GM19025 (cell line): ENCODE data around the gene SLC6A4.
"Not testable (repeated sequence)": the region's sequence is repeated elsewhere in the genome, so short reads cannot be mapped to it uniquely, and the experiment has no call there.

Experiments used
- ATAC-seq: cut with Tn5 transposase; IDR thresholded peaks from one replicate; pipeline ENCODE4 v1.9.1; 2021; ENCODE audit warnings: mild to moderate bottlenecking, low read depth, moderate library complexity; ENCODE audit not compliant: unreplicated experiment

The SLC6A4 gene

DNA sequence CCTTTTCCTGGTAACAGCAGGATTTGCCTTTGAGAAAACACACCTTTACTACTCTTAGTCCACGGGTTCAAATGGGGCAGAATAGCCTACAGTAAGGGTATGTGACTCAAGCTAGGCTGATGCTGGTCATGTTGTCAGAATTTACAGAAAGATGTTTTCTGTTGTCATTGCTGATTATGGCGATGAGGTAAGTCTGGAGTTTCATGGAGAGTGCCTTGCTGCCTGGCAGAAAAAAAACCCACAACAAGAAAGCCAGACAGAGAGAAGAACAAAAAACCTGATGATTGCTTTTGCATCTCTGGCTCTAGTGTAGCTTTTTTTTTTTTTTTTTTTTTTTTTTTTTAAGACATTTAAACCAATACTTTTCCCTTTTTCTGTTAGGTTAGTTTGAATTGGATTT lies 47.9 kb downstream of the SLC6A4 start:
- no peak for ATAC-seq

DNA sequence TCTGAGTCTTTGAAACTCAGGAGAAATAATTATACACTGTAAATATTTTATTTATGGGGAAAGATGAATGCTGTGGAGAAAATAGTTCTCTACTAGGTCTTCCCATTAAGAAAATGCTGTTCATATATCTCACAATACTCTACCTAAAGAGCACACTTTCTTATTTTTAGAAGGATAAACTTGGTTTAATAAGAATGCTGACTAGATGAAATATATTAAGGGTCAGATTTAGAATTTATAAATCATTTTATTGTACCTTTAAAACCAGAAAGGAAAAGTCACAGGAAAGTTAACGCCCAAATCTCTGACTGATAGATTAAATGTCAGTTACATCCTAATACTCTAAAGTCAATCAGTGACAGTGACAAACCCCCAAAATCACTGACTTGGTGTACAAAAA lies 48.7 kb downstream of the SLC6A4 start:
- no peak for ATAC-seq

DNA sequence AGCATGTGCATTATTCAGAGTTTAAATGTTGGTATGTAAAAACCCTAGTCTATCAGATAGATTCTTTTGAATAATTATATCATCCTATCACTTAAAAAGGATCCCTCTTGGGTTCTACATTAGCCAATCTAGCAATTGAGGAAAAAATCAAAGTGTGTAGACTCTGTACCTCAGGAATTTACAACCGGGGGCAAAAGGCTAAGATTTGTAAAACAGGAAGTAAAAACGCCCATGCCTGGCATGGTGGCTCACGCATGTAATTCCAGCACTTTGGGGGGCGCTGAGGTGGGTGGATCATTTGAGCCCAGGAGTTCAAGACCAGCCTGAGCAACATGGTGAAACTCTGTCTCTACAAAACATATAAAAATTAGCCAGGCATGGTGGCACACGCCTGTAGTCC lies 58.6 kb downstream of the SLC6A4 start:
- no peak for ATAC-seq

DNA sequence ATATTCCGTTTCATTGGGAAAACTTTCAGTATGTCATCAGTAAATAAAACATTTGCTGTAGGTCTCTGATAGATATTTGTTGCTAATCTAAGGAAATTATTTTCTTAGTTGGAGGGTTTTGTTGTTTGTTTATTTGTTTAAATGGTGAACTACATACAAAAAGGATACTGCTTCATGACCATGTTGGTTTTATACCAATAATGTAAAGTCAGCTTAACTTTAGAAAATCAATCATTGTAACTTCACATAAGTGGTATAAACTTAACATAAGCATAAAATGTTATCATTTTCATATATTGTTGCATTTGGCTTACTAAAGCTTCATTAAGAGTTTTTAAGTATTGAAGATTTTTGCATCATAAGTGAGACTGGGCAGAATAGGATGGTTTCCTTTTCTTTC lies 60.9 kb downstream of the SLC6A4 start:
- ATAC-seq = no peak

DNA sequence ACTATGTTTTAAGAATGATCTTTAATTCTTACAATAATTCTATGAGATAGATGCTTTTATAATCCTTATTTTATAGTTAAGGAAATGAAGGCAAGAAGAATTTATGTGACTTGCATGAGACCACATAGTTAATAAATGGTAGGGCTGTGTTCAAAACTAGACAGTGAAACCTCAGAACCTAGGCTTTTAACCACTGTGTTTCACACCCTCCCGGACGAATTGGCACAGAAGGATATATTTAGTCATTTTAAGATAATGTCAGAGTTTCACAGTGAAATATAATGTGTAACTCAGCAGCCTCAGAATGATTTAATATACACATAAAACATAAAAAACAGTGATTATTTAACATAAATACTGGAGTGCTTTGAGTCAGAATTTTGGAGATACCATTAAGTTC lies 61.8 kb downstream of the SLC6A4 start:
- peak; percentile 82 for ATAC-seq

DNA sequence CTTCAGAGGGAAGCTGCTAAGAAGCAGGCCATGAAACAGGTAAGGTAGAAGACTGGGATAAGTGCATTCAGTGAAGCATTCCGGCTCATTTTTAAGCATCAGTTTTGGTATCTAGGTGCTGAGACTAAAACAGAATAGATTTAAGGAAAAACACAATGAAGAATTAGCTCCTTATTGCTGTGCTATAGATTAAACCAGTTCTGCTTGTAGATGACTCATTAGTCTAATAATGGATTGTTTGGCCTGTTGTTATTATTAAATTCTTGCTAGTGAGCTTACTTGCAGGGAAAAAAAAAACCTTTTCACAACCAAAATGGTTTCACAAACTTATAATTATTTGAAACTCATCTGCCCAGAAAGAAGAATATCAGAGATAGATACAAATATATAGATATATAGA lies 62.9 kb downstream of the SLC6A4 start:
- no peak for ATAC-seq

DNA sequence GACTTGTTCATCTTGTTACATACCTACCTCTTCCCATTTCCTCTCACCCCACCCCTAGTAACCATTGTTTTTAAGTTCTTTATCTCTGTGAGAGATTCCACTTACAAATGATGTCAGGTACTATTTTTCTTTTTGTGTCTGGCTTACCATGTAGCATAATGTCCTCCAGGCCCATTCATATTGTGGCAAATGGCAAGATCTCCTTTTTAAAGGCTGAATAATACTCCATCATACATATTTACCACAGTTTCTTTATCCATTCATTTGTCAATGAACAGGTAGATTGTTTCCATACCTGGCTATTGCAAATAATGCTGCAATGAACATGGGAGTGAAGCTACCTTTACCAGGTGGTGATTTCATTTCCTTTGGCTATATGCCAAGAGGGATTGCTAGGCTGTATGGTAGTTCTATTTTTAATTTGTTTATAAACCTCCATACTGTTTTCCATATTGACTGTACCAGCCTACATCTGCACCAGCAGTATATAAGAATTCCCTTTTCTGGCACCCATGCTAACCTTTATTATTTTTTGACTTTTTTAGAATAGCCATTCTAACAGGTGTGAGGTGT lies 65.0 kb downstream of the SLC6A4 start:
- ATAC-seq = no peak

DNA sequence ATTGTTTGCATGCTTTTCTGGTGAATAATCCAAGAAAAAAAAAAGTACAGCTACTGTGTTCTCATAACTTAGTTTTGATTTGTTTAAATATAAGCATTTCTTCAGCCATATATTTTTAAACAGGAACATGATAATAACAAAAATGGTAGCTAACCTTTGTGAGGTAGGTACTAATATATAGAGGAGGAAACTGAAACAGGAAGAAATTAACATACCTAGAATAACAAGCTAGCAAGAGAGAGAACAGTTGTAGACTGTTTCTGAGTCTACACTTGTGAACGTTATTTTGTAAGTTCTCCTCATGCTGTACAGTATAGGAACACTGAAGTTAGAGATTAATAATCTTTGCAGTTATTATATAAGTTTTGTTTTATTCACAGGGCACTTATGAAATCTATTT lies 69.5 kb downstream of the SLC6A4 start:
- no peak for ATAC-seq

DNA sequence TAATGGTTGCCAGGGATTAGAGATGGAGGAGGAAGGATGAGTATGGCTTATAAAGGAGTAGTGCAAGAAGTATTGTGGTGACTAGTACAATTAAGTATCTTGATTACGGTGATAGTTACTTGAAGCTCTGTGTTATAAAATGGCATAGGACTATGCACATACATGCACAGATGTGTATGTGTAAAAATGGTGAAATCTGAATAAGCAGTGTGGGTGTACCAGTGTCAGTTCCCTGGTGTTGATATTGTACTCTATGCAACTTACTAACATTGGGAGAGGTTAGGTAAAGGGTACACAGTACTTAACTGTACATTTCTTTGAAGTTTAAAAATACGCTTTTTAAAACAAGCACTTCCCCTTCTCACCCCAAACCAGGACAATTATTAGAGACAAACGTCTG lies 70.3 kb downstream of the SLC6A4 start:
- ATAC-seq = no peak

DNA sequence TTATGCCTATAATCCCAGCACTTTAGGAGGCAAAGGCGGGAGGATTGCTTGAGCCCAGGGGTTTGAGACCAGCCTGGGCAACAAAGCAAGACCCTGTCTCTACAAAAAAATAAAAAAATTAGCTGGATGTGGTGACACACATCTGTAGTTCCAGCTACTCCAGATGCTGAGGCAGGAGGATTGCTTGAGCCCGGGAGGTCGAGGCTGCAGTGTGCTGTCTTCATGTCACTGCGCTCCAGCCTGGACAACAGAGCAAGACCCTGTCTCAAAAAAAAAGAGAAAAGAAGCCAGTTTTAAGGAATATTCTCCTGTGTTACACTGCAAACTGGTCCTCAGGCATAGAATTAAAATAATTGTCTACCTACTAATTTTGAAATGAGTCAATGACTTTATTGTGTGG lies 71.0 kb downstream of the SLC6A4 start:
- no peak for ATAC-seq

DNA sequence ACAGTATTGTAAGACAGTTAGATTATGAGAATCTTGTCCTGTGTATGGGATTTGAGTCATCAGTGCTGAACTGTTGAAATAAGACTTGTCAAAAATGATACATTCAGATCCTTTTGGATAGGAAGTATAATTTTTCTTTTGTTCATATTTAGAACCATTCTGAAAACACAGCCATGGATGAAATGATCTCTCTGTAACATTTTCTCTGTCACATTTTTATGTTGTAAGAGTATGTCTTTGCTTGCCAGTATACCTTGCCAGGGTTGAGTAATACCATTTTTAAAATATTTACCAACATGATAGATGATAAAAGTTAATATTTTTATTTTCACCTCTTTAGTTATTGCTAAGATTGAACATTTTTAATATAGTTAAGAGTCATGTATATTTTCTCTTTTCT lies 73.9 kb downstream of the SLC6A4 start:
- no peak for ATAC-seq

DNA sequence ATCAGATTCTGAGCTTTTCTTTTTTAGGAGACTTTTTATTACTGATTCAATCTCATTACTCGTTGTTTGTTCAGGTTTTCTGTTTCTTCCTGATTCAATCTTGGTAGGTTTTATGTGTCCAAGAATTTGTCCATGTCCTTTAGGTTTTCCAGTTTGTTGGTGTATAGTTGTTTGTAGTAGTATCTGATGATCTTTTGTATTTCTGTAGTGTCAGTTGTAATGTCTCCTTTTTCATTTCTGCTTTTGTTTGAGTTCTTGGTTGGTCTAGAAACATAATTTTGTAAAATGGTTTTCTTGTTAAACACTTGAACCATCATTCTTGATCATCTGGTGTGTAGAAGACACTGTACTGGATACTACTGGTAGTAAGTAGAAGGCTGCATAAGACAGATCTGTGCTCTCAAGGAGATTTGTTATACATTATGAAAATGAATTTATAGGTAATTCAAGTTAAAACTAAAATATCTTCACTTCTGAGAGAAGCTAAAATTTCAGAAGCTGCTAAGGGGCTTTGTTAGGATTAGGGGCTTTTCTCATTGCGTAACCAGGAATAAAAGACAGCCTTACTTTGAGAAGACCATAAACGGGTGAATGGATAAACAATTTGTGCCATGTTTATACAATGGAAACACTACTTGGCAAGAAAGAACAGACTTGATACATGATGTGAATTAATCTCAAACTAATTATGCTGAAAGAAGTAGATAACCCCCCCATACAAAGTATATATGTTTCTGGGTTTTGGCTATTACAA lies 74.9 kb downstream of the SLC6A4 start:
- no peak for ATAC-seq

DNA sequence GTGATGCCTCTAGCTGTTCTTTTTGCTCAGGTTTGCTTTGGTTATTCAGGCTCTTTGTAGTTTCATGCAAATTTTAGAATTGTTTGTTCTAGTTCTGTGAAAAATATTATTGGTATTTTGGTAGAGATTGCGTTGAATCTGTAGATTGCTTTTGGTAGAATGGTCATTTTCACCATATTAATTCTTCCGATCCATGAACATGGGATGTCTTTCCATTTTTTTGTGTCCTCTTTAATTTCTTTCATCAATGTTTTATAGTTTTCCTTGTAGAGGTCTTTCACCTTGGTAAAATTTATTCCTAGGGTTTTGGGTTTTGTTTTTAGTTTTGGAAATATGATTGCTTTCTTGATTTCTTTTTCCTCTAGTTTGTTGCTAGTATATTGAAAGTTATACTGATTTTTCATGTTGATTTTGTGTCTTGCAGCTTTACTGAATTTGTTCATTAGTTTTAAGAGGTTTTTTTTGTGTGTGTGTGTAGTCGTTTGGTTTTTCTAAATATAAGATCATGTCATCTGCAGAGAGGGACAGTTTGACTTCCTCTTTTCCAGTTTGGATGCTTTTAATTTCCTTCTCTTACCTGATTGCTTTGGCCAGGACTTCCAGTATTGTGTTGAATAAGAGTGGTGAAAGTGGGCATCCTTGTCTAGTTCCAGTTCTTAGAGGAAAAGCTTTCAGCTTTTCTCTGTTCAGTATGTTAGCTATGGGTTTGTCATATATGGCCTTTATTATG lies 76.4 kb downstream of the SLC6A4 start:
- no peak for ATAC-seq

DNA sequence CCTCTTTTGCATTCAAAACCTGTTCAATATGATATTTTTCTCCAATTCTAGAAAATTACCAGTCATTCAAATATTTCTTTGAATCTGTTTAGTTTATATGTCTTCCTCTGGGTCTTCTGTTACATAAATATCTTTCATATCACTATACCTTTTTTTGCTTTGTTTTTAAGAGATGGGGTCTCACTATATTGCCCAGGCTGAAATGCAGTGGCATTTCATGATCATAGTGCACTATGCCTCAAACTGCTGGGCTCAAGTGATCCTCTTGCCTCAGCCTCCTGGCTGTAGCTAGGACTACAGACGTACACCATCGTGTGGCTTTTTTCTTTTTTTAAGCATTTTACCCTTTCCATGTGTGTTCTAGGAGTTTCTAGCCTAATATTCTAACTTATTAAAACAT lies 80.1 kb downstream of the SLC6A4 start:
- no peak for ATAC-seq

DNA sequence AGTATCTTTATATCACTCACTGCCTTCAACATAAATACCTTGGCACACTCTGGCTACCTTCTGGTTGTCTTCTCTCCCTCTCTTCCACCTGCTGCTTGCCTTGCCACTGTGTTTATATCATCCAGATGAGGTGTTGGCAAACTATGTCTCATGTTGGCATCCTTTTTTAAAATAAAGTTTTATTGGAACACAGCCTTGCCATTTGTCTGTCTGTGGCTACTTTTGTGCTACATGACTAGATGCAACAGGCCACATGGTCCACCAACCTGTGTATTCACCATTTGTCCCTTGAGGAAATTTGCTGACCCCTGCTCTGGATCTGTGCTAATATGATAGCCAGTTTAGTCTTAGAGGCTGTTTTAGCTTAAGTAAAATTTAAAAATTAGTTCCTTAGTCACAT lies 82.0 kb downstream of the SLC6A4 start:
- no peak for ATAC-seq

DNA sequence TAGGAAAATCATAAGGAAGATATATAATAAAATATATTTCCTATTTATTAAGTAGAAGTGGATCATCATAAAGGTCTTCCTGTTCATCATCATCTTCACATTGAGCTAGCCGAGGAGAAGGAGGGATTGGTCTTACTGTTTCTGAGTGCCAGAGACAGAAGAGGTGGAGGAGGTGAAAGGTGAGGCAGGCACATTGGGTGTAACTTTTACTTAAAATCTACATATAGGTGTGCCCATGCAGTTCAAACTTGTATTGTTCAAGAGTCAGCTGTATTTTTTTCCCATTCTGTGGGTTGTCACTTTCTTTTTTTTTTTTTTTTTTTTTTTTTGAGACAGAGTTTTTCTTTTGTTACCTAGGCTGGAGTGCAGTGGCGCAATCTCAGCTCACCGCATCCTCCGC lies 84.0 kb downstream of the SLC6A4 start:
- no peak for ATAC-seq

DNA sequence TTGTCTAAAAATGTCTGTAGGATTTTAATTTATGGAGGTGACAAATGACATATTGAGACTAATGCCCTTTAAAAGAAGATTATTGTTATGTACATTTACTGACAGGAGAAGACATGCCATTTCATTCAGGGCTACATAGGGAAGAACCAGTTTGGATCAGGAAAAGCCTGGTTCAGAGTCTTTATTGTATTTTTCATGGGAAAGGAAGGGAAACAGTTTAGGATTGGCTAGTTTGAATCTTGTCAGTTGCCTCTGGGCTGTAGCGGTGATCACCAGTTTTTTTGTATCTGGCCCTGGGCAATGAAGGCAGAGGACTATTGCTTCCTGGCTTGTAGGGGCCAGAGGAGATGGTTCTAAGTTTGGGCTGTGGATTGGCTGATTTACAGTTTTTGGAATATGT lies 87.1 kb downstream of the SLC6A4 start:
- ATAC-seq = no peak

DNA sequence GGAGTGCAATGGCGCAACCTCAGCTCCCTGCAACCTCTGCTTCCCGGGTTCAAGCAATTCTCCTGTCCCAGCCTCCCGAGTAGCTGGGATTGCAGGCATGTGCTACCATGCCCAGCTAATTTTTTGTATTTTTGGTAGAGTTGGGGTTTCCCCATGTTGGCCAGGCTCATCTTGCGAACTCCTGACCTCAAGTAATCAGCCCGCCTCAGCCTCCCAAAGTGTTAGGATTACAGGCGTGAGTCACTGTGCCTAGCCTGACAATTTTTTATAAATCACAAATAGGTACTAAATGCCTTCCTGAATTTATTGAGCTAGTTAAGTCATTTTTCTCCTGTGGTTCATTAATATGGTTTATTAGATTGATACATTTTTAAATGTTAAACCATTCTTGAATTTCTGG lies 87.6 kb downstream of the SLC6A4 start:
- not testable (repeated sequence) for ATAC-seq
